Posterior vena cava (tissue), 2 donors: ENCODE measurements around the gene CMTM4. TPM values are rescaled to one million over a fixed set of nuclear protein-coding genes. Genes with fewer than 3 reads are reported as not detected.
"Not testable (repeated sequence)": the region's sequence is repeated elsewhere in the genome, so short reads cannot be mapped to it uniquely, and the experiment has no call there.

Source experiments
- DNase-seq: peaks from one replicate; pipeline ENCODE4 v3.0.0-alpha.2; 2020; ENCODE audit warnings: low spot score
- intact Hi-C, 2 donors: fragments of 100-400 bp; cut with DNase I; formaldehyde crosslinking; loops; one replicate each; pipeline versions ENCODE4 v1.14.1 to v1.14.2; 2022 to 2023
- total RNA-seq, 2 donors: library from RNA; stranded (reverse); fragmentation: NEBNext Ultra II Directional; extraction: Animal tissue kit (Norgen Biotek cat#: 25700); gene quantifications; one replicate each; pipeline ENCODE4 v1.2.1, GENCODE V29; 2021
- donor health status: DM: yes; HTN: yes; CAD: no.
- donor health status: DM: yes; HTN: yes; CAD: no.

CMTM4 gene
- total RNA-seq, 2 donors from 2014 or later = 14.8 to 15.0 TPM

GRCh38 chr16:66605177-66605978 is 91.2 kb downstream of the CMTM4 start:
- peak; percentile 90 for DNase-seq
- intact Hi-C loops = loop anchor here (5.0 to 10.0 kb wide), 4 partner anchors 188 to 269 kb away; no protein-coding TSS in a partner anchor

GRCh38 chr16:66604376-66605176 is 92.0 kb downstream of the CMTM4 start, which contains the start of gene CMTM3:
CMTM3 (plus strand) TSS chr16:66604704; CDS start chr16:66604806, 102 bp downstream.
- peak; percentile 91 for DNase-seq
- intact Hi-C loops = loop anchor here (5.0 to 10.0 kb wide), 4 partner anchors 187 to 270 kb away; no protein-coding TSS in a partner anchor

- intact Hi-C loops = loop anchor here in 1 of 2 donors (10.0 kb wide), 1 partner anchor 271 kb away; no protein-coding TSS in a partner anchor
- peak; percentile 91 for DNase-seq
Measured at GRCh38 chr16:66603537-66604375, 92.8 kb downstream of the CMTM4 start.

- intact Hi-C loops = loop anchor here in 1 of 2 donors (10.0 kb wide), 1 partner anchor 273 kb away; no protein-coding TSS in a partner anchor
Measured at GRCh38 chr16:66601471-66601870, 95.1 kb downstream of the CMTM4 start.

GRCh38 chr16:66600477-66600876 is 96.1 kb downstream of the CMTM4 start:
- no peak for DNase-seq
- intact Hi-C loops = loop anchor here in 1 of 2 donors (10.0 kb wide), 1 partner anchor 274 kb away; no protein-coding TSS in a partner anchor

More at GRCh38 chr16:66601471-66601870, 95.1 kb downstream of the CMTM4 start:
- no peak for DNase-seq

GRCh38 chr16:66599726-66600125 is 96.8 kb downstream of the CMTM4 start:
- intact Hi-C loops = loop anchor here in 1 of 2 donors (10.0 kb wide), 1 partner anchor 275 kb away; no protein-coding TSS in a partner anchor
- no peak for DNase-seq

GRCh38 chr16:66598111-66598510 is 98.4 kb downstream of the CMTM4 start:
- no peak for DNase-seq
- intact Hi-C loops = no loop called here

- intact Hi-C loops = no loop called here
- DNase-seq = no peak
Measured at GRCh38 chr16:66596986-66597848, 99.3 kb downstream of the CMTM4 start.

- intact Hi-C loops, DNase-seq: not testable (repeated sequence)
Measured at GRCh38 chr16:66596559-66596958, 100.0 kb downstream of the CMTM4 start.

- intact Hi-C loops = no loop called here
- DNase-seq = no peak
Measured at GRCh38 chr16:66594739-66595138, 101.8 kb downstream of the CMTM4 start.

GRCh38 chr16:66592814-66593213 is 103.7 kb downstream of the CMTM4 start:
- no peak for DNase-seq
- intact Hi-C loops = no loop called here

GRCh38 chr16:66592241-66592640 is 104.3 kb downstream of the CMTM4 start:
- no peak for DNase-seq
- intact Hi-C loops = no loop called here

GRCh38 chr16:66591018-66591417 is 105.5 kb downstream of the CMTM4 start:
- intact Hi-C loops = no loop called here
- DNase-seq = no peak

GRCh38 chr16:66590322-66590721 is 106.2 kb downstream of the CMTM4 start:
- no peak for DNase-seq
- intact Hi-C loops = no loop called here

GRCh38 chr16:66588981-66589713 is 107.4 kb downstream of the CMTM4 start:
- intact Hi-C loops = no loop called here
- DNase-seq = no peak

- intact Hi-C loops = no loop called here
- DNase-seq = no peak
Measured at GRCh38 chr16:66587881-66588600, 108.5 kb downstream of the CMTM4 start.
